Activated CD8-positive, alpha-beta memory T cell treated with anti-CD3 and anti-CD28 coated beads, Interleukin-2, amount 50 U/mL, for 1 hour (primary cell): ENCODE data around the gene ZIK1.

ENCODE experiments used
- DNase-seq: peaks from one replicate; pipeline ENCODE4 v3.0.0-alpha.2; 2020; ENCODE audit errors: extremely low read depth

Gene ZIK1

DNA sequence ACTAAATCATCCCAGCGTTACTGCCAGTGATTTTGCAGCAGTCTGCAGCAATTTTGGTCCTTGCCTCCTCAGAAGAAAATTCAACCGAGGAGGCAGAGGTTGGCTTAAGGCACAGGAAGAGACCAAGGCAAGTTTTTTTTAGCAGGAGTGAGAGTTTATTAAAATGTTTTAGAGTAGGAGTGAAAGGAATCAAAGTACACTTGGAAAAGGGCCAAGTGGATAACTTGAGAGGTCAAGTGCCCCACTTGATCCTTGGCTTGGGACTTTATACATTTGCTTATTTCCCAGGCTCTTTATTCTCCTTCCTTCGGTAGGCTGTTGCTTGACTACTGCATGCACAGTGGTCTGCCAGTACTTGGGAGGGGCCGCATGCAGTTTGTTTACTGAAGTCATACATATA is 27.2 kb downstream of the ZIK1 start:
- no peak for DNase-seq

DNA sequence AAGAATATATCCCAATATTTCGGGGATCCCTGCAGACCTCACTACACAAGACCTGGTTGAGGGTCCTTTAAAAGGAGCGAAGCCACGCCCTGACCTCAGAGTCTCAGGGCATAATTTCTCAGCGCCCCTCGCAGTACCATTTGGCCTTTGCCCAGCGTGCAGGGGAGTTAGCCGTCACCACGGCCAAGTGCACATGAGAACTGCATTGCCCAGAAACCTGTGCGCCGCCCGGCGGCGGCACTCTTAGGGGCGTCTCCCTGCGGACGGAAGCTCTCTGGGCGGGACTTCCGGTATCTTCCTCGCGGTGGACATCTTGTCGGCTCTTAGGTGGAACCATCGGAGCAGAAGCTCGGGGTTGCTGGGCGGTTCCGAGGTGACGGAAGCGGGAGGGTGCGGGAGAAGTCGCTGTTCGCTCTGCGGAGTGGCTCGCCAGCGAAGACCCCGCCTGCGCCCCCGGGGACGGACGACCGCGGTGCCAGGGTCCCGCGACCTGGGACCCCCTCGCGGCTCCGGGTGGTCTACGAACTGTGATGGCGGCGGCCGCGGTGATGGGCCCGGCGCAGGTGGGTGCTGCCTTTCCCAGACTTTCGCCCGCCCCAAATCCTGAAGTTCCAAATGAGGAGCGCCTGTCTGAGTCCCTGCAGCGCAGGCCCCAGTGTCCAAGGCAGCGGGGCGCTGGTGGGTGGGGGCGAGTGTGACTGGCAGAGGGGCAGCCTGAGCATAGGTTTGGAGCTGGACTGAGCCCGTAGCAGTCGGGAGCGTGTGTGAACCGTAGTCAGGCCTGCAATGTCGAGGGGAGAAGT is 30.2 kb downstream of the ZIK1 start, which contains the start of gene ZNF134:
Gene ZNF134 (plus strand): TSS at position 302 of the 803 bp plus-strand sequence. CDS start 5,227 bp downstream, outside the sequence.
- peak; percentile 68 for DNase-seq

- no peak for DNase-seq
Measured at GRCh38 chr19:57615346-57615745, 31.4 kb downstream of the ZIK1 start.

- no peak for DNase-seq
Measured at GRCh38 chr19:57620673-57621348, 36.9 kb downstream of the ZIK1 start.

GRCh38 chr19:57623091-57623490 is 39.1 kb downstream of the ZIK1 start:
- DNase-seq: no peak

DNA sequence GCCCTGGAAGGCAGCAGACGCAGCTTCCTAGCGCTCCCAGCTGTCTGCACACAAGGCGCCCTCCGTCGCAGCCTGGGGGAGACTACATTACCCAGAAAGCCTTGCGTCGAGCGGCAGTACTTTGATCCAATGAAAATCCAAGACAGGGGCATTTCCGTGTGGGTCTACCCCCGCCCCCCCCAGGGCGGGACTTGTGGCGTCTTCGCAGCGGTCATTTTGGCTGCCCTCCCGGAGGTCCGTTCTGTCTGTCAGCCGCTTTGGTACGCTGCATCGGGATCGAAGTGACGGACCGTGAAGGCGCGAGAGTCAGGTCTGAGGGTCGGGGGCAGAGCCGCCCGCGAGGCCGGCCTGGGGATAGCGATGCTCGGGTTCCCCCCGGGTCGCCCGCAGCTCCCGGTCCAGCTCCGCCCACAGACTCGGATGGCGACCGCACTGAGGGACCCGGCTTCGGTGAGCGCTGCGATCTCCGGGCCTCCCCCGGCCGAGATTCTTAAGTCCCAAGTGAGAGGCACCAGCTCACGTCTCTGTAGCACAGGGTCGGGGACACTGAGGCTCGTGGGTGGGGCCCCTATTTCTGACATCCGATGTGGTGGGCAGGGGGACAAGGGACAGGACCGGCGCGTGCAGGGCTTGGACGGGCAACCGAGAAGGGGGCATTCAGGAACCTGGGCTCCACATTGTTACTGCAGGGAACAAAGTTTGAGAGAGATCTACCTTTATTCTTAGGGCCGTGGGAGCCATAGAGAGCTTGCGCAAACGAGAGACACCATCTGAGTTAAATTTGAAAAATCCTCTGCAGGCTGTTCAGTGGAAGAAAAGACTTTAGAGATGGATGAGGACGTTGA is 49.3 kb downstream of the ZIK1 start, which contains the start of gene ZNF211:
Gene ZNF211 (plus strand): TSS at position 182 of the 845 bp plus-strand sequence. CDS start 179 bp downstream, at position 361.
- DNase-seq: peak; percentile 64

DNA sequence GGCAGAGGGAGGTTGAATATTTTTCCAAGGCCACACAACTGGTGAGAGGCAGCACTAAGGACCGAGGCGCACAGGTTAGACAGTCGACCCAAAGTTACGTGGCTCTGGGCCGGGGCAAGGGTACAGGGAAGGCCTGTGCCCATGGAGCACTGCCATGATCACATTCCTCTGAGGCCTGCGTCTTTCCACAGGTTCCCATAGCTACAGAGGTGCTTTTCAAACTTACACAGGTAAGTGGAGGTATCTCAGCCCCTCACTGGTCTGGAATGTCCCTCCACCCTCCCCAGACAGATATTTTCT is 49.8 kb downstream of the ZIK1 start:
- no peak for DNase-seq

- DNase-seq: no peak
Measured at GRCh38 chr19:57637379-57637778, 53.4 kb downstream of the ZIK1 start.

DNA sequence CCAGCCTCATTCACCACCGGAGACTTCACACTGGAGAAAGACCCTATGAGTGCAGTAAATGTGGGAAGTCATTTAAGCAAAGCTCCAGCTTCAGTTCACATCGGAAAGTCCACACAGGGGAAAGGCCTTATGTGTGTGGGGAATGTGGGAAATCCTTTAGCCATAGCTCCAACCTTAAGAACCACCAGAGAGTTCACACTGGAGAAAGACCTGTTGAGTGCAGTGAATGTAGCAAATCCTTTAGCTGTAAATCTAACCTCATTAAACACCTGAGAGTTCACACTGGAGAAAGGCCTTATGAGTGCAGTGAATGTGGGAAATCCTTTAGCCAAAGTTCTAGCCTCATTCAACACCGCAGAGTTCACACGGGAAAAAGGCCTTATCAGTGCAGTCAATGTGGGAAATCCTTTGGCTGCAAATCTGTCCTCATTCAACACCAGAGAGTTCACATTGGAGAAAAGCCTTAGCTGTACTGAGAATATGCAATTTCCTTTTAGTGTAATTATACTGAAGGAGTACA is 57.8 kb downstream of the ZIK1 start:
- DNase-seq: no peak

- no peak for DNase-seq
Measured at GRCh38 chr19:57642396-57643046, 58.6 kb downstream of the ZIK1 start.
